GM12864 (cell line): Measurements from ENCODE around the gene RNF7.
A peak's percentile ranks its signal among the peaks of the same experiment; 100 is the strongest.

Experiments used
- DNase-seq: peaks from one replicate; pipeline ENCODE4 v3.0.0-alpha.2; 2011; ENCODE audit warnings: low read depth
- H3K4me3 ChIP-seq: 2 replicates; pipeline ENCODE4 v1.5.1; 2011; ENCODE audit warnings: mild to moderate bottlenecking, low read depth, low read length, control low read depth
- TF ChIP-seq, protein P1 (sequence below): IDR thresholded peaks from 2 replicates; pipeline ENCODE4 v1.5.1; 2011; ENCODE audit warnings: low read depth, mild to moderate bottlenecking, moderate library complexity, low read length, control low read depth, inconsistent platforms; ENCODE audit errors: missing control alignments

RNF7 gene

DNA sequence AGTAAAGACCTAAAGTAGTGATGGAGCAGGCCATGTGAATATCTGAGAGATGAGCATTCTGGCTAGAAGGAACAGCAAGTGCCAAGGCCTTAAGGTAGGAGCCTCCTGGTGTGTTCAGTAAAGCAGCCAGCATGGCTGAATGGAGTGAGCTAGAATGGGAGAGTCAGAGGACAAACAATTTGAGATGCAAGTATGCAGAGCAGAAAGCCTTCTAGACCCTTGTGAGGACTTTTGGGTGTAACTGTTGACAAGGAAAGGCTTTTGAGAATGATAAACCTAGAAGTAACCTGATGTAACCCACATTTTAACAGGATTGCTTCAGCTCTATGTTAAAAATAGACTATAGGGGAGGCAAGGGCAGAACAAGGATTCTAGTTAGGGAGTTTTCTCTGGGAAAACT, 14.8 kb upstream of the RNF7 start:
- TF ChIP-seq, protein P1, sequence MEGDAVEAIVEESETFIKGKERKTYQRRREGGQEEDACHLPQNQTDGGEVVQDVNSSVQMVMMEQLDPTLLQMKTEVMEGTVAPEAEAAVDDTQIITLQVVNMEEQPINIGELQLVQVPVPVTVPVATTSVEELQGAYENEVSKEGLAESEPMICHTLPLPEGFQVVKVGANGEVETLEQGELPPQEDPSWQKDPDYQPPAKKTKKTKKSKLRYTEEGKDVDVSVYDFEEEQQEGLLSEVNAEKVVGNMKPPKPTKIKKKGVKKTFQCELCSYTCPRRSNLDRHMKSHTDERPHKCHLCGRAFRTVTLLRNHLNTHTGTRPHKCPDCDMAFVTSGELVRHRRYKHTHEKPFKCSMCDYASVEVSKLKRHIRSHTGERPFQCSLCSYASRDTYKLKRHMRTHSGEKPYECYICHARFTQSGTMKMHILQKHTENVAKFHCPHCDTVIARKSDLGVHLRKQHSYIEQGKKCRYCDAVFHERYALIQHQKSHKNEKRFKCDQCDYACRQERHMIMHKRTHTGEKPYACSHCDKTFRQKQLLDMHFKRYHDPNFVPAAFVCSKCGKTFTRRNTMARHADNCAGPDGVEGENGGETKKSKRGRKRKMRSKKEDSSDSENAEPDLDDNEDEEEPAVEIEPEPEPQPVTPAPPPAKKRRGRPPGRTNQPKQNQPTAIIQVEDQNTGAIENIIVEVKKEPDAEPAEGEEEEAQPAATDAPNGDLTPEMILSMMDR: no peak

GRCh38 chr3:141724186-141724585, 13.9 kb upstream of the RNF7 start:
- TF ChIP-seq, protein P1: no peak
- no peak for DNase-seq
- H3K4me3 ChIP-seq: no peak overlapping the region

More for the DNA sequence above, 14.8 kb upstream of the RNF7 start:
- DNase-seq: no peak
- no peak overlapping the region for H3K4me3 ChIP-seq

DNA sequence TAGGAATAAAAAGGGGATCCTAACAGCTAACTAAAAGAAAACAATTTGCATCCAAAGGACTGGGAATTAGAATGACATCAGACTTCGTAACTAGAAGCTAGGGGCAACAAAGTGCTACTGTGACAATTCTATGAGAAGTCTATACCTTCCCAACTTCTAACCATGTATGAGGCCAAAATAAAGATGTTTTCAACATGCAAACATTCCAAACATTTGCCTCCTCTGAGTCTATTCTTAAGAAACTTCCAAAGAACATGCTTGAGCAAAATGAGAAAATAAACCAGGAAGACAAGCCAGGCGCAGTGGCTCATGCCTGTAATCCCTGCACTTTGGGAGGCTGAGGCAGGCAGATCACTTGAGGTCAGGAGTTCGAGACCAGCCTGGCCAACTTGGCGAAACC, 13.1 kb upstream of the RNF7 start:
- H3K4me3 ChIP-seq: no peak overlapping the region
- TF ChIP-seq, protein P1: no peak
- no peak for DNase-seq

DNA sequence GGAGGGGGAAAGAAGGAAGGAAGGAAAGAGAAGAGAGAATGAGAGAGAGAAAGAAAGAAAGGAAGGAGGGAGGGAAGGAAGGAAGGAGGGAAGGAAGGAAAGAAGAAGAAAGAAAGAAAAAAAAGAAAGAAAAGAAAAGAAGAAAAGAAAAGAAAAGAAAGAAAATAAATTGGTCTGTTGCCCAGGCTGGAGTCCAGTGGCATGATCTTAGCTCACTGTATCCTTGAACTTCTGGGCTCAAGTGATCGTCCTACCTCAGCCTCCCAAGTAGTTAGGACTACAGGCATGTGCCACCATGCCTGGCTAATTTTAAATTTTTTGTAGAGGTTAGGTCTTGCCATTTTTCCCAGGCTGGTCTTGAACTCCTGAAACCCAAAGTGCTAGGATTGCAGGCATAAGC, 11.6 kb upstream of the RNF7 start:
- DNase-seq: no peak
- TF ChIP-seq, protein P1: no peak
- no peak overlapping the region for H3K4me3 ChIP-seq

DNA sequence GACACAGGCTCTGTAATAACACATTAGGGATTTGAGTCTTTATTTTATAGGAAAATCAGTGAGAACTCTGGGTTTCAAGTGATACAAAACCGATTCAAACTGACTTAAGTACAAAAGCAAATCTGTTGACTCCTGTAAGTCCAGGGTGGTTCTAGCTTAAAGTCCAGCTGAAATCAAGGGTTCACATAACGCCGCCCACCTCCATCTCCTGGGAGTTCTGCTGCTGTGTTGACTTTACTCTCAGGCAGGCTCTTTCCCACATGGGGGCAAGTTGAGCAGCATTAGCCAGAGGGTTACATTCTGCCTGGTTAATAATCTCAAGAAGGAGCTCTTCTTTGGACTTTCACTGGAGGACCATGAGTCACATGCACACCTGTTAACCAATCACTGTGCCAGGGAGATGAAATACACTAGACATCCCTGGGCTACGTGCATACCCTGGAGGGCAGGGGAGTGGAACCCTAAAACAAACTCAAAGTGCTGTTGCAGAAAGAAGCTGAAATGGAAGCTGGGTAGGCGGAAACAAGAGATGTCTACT, 9.7 kb upstream of the RNF7 start:
- TF ChIP-seq, protein P1: no peak
- H3K4me3 ChIP-seq: no peak overlapping the region
- DNase-seq: no peak

- TF ChIP-seq, protein P1: peak; percentile 27
- no peak for DNase-seq
- H3K4me3 ChIP-seq: no peak overlapping the region
Observed at GRCh38 chr3:141729240-141729639, 8.9 kb upstream of the RNF7 start.

GRCh38 chr3:141735176-141735575, 2.9 kb upstream of the RNF7 start:
- TF ChIP-seq, protein P1: no peak
- H3K4me3 ChIP-seq: no peak overlapping the region
- no peak for DNase-seq
